HG03139 (cell line): ENCODE data around the gene APOC1.
"Not testable (repeated sequence)": the region's sequence is repeated elsewhere in the genome, so short reads cannot be mapped to it uniquely, and the experiment has no call there.

ENCODE experiments used
- ATAC-seq: cut with Tn5 transposase; IDR thresholded peaks from one replicate; pipeline ENCODE4 v1.9.1; 2021; ENCODE audit not compliant: unreplicated experiment

The APOC1 gene

GRCh38 chr19:44914433-44915206 is at the start of gene APOC1:
APOC1 (plus strand) TSS chr19:44914608; CDS start chr19:44914892, 284 bp downstream.
- peak; percentile 91 for ATAC-seq

- no peak for ATAC-seq
Measured at GRCh38 chr19:44865196-44865767, 49.1 kb upstream of the APOC1 start.

GRCh38 chr19:44866664-44867063 is 47.7 kb upstream of the APOC1 start:
- ATAC-seq: no peak

- ATAC-seq: no peak
Measured at GRCh38 chr19:44867578-44867977, 46.8 kb upstream of the APOC1 start.

- ATAC-seq: no peak
Measured at GRCh38 chr19:44869733-44870470, 44.5 kb upstream of the APOC1 start.

GRCh38 chr19:44871809-44872208 is 42.6 kb upstream of the APOC1 start:
- ATAC-seq: no peak

GRCh38 chr19:44872661-44873060 is 41.7 kb upstream of the APOC1 start:
- no peak for ATAC-seq

- ATAC-seq: no peak
Measured at GRCh38 chr19:44874317-44874716, 40.1 kb upstream of the APOC1 start.

GRCh38 chr19:44875666-44876451 is 38.5 kb upstream of the APOC1 start:
- ATAC-seq: no peak

GRCh38 chr19:44876930-44877535 is 37.4 kb upstream of the APOC1 start:
- no peak for ATAC-seq

GRCh38 chr19:44878120-44878865 is 36.1 kb upstream of the APOC1 start:
- no peak for ATAC-seq

- no peak for ATAC-seq
Measured at GRCh38 chr19:44879309-44880065, 34.9 kb upstream of the APOC1 start.

GRCh38 chr19:44882063-44882462 is 32.3 kb upstream of the APOC1 start:
- ATAC-seq: no peak

- ATAC-seq: not testable (repeated sequence)
Measured at GRCh38 chr19:44882619-44883397, 31.6 kb upstream of the APOC1 start.

- no peak for ATAC-seq
Measured at GRCh38 chr19:44883922-44884321, 30.5 kb upstream of the APOC1 start.

- ATAC-seq: no peak
Measured at GRCh38 chr19:44884566-44884965, 29.8 kb upstream of the APOC1 start.

GRCh38 chr19:44886141-44886540 is 28.3 kb upstream of the APOC1 start:
- ATAC-seq: no peak

- ATAC-seq: no peak
Measured at GRCh38 chr19:44887648-44888047, 26.8 kb upstream of the APOC1 start.

GRCh38 chr19:44888335-44888734 is 26.1 kb upstream of the APOC1 start:
- not testable (repeated sequence) for ATAC-seq
